Keratinocyte (primary cell): ENCODE data around the gene ARHGAP15. TPM values are rescaled to one million over a fixed set of nuclear protein-coding genes. Genes with fewer than 3 reads are reported as not detected.
"Not testable (repeated sequence)": the region's sequence is repeated elsewhere in the genome, so short reads cannot be mapped to it uniquely, and the experiment has no call there.

Experiments
- DNase-seq: peaks from one replicate; pipeline ENCODE4 v3.0.0-alpha.2; 2011; ENCODE audit warnings: low read depth, missing footprints, low spot score
- FAIRE-seq: peaks from 2 replicates; lab custom pipeline; 2011; peaks lifted over from hg19 to GRCh38; lab: Jason Lieb, UNC
- H2AFZ ChIP-seq: 2 replicates; pipeline ENCODE4 v1.6.0; 2012; ENCODE audit warnings: low read length, control low read depth, inconsistent platforms; ENCODE audit not compliant: control insufficient read depth
- H3K27ac ChIP-seq: 2 replicates; pipeline ENCODE4 v1.5.1; 2011; ENCODE audit warnings: low read length; ENCODE audit not compliant: control insufficient read depth, insufficient read depth
- H3K27me3 ChIP-seq: 3 replicates; pipeline ENCODE4 v1.6.0; 2011; ENCODE audit warnings: low read length; ENCODE audit not compliant: control insufficient read depth, insufficient read depth; ENCODE audit errors: extremely low read depth
- H3K36me3 ChIP-seq, 2 experiments: 2 replicates in 1 of 2; 3 replicates in 1 of 2; pipeline ENCODE4 v1.5.1; 2011; ENCODE audit warnings: low read length in 2 of 2, mild to moderate bottlenecking in 1 of 2; ENCODE audit not compliant: control insufficient read depth in 2 of 2, insufficient read depth in 2 of 2; ENCODE audit errors: extremely low read depth in 1 of 2
- H3K4me1 ChIP-seq: 3 replicates; pipeline ENCODE4 v1.5.1; 2011; ENCODE audit warnings: low read length; ENCODE audit not compliant: control insufficient read depth, insufficient read depth; ENCODE audit errors: extremely low read depth
- H3K4me2 ChIP-seq: 3 replicates; pipeline ENCODE4 v1.6.0; 2011; ENCODE audit warnings: low read depth, low read length; ENCODE audit not compliant: control insufficient read depth, insufficient read depth; ENCODE audit errors: extremely low read depth
- H3K4me3 ChIP-seq, 3 experiments: fragments of 200-600 bp in 1 of 3; sonication (generic) in 1 of 3; 2 replicates in 2 of 3; 3 replicates in 1 of 3; pipeline ENCODE4 v1.5.1; 2011 to 2016; ENCODE audit warnings: low read length in 3 of 3, mild to moderate bottlenecking in 3 of 3, control low read depth in 2 of 3, inconsistent platforms in 1 of 3, low read depth in 1 of 3, mixed read lengths in 1 of 3, mixed run types in 1 of 3, moderate library complexity in 1 of 3; ENCODE audit not compliant: control insufficient read depth in 2 of 3, insufficient read depth in 2 of 3; ENCODE audit errors: extremely low read depth in 1 of 3
- H3K79me2 ChIP-seq: 2 replicates; pipeline ENCODE4 v1.6.0; 2012; ENCODE audit warnings: low read length; ENCODE audit not compliant: control insufficient read depth, insufficient read depth
- H3K9ac ChIP-seq: 3 replicates; pipeline ENCODE4 v1.6.0; 2011; ENCODE audit warnings: low read length; ENCODE audit not compliant: control insufficient read depth, insufficient read depth; ENCODE audit errors: extremely low read depth
- H3K9me1 ChIP-seq: 3 replicates; pipeline ENCODE4 v1.6.0; 2011; ENCODE audit warnings: low read length; ENCODE audit not compliant: control insufficient read depth, insufficient read depth; ENCODE audit errors: extremely low read depth
- H3K9me3 ChIP-seq: 2 replicates; pipeline ENCODE4 v1.5.1; 2012; ENCODE audit warnings: low read depth, low read length; ENCODE audit not compliant: control insufficient read depth
- H4K20me1 ChIP-seq: 3 replicates; pipeline ENCODE4 v1.6.0; 2011; ENCODE audit warnings: low read length; ENCODE audit not compliant: control insufficient read depth, insufficient read depth; ENCODE audit errors: extremely low read depth
- EZH2 ChIP-seq: IDR thresholded peaks from one replicate; pipeline ENCODE4 v1.6.1; 2012; ENCODE audit warnings: inconsistent platforms, mild to moderate bottlenecking, low read length, moderate library complexity
- dilution Hi-C: fragments of 300-500 bp; cut with MboI; formaldehyde crosslinking; loops from one replicate; pipeline ENCODE4 v1.7.0; 2020; ENCODE audit warnings: low sequenced_read_pairs; ENCODE audit not compliant: extremely low pct_ligation_motif_present
- polyA plus RNA-seq, 5 experiments: library from polyadenylated mRNA; depleted of rRNA in 3 of 5; stranded (reverse) in 3 of 5; stranded (forward) in 1 of 5; unstranded in 1 of 5; fragments of >200 nt; gene quantifications; 1 replicate in 1 of 5; 2 replicates in 3 of 5; 3 replicates in 1 of 5; pipeline versions ENCODE4 v1.2.1 to v1.2.3, GENCODE V29; 2011 to 2012; ENCODE audit warnings: missing spikeins in 2 of 5, low read depth in 1 of 5, low replicate concordance in 1 of 5
- TF ChIP-seq, protein P1 (sequence below), 3 experiments: IDR thresholded peaks in 1 of 3; conservative IDR thresholded peaks in 1 of 3; optimal IDR thresholded peaks in 1 of 3; 2 replicates in 2 of 3; 3 replicates in 1 of 3; pipeline versions ENCODE3 to v1.5.1; 2011; ENCODE audit warnings: low read length in 3 of 3, mild to moderate bottlenecking in 3 of 3, moderate library complexity in 2 of 3, control low read depth in 1 of 3, inconsistent platforms in 1 of 3; ENCODE audit not compliant: insufficient read depth in 2 of 3; ENCODE audit errors: extremely low read depth in 1 of 3

Gene ARHGAP15
- polyA plus RNA-seq, 1 donor (not counting 4 experiments of a cell fraction or from before 2014, with no cell fraction given), result not detected

DNA sequence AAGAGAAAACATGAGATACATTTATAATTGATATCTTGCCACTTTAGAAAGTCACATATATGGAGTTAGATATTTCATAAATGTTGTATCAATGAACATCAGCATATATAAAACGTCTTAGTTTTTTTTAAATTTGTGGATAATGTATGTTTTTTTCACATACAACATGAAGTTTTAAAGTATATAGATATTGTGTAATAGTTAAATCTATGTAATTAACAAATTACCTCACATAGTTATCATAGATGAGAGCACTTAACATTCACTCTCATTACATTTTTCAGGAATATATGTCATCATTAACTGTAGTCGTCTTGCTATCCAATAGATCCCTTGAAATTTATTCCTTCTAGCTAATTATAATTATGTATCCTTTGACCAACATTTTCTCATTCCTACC is 406.6 kb downstream of the ARHGAP15 start:
- no peaks in the 10 kb centered on the region for H3K79me2 ChIP-seq
- FAIRE-seq (no peak), DNase-seq (no peak)
- no peaks in the 10 kb centered on the region for H3K27me3 ChIP-seq
- no peak overlapping the region for H3K27ac ChIP-seq
- H3K4me3 ChIP-seq, result no peak overlapping the region
- no peak overlapping the region for H2AFZ ChIP-seq
- H3K9ac ChIP-seq, result no peak overlapping the region
- no peaks in the 10 kb centered on the region for H4K20me1 ChIP-seq
- no peaks in the 10 kb centered on the region for H3K9me1 ChIP-seq
- no peak overlapping the region for H3K4me2 ChIP-seq
- no peaks in the 10 kb centered on the region for H3K36me3 ChIP-seq
- no peaks in the 10 kb centered on the region for H3K9me3 ChIP-seq
- dilution Hi-C loops, result no loop called here
- H3K4me1 ChIP-seq, result no peaks in the 10 kb centered on the region
- no peak for TF ChIP-seq EZH2
- TF ChIP-seq, protein P1, sequence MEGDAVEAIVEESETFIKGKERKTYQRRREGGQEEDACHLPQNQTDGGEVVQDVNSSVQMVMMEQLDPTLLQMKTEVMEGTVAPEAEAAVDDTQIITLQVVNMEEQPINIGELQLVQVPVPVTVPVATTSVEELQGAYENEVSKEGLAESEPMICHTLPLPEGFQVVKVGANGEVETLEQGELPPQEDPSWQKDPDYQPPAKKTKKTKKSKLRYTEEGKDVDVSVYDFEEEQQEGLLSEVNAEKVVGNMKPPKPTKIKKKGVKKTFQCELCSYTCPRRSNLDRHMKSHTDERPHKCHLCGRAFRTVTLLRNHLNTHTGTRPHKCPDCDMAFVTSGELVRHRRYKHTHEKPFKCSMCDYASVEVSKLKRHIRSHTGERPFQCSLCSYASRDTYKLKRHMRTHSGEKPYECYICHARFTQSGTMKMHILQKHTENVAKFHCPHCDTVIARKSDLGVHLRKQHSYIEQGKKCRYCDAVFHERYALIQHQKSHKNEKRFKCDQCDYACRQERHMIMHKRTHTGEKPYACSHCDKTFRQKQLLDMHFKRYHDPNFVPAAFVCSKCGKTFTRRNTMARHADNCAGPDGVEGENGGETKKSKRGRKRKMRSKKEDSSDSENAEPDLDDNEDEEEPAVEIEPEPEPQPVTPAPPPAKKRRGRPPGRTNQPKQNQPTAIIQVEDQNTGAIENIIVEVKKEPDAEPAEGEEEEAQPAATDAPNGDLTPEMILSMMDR (optimal IDR thresholded peaks at IDR 0.05 in 1 of 3, IDR thresholded peaks at IDR 0.05 in 1 of 3, conservative IDR thresholded peaks at IDR 0.05 in 1 of 3; ENCODE audit: extremely low read depth in 1 of 3, insufficient read depth in 2 of 3, low read length in 3 of 3), result no peak

DNA sequence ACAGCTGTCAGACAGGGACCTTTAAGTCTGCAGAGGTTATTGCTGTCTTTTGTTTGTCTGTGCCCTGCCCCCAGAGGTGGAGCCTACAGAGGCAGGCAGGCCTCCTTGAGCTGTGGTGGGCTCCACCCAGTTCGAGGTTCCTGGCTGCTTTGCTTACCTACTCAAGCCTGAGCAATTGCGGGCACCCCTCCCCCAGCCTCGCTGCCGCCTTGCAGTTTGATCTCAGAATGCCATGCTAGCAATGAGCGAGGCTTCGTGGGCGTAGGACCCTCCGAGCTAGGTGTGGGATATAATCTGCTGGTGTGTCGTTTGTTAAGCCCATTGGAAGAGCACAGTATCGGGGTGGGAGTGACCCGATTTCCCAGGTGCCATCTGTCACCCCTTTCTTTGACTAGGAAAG is 412.7 kb downstream of the ARHGAP15 start:
- H4K20me1 ChIP-seq, H3K9ac ChIP-seq, DNase-seq, dilution Hi-C loops, H3K27me3 ChIP-seq, H3K4me3 ChIP-seq, H3K27ac ChIP-seq, H3K36me3 ChIP-seq, H3K9me1 ChIP-seq, H2AFZ ChIP-seq, H3K79me2 ChIP-seq, FAIRE-seq, H3K9me3 ChIP-seq, H3K4me2 ChIP-seq, H3K4me1 ChIP-seq: not testable (repeated sequence)
